ENCODE measurements around the gene L3MBTL2. TPM values are rescaled to one million over a fixed set of nuclear protein-coding genes. Genes with fewer than 3 reads are reported as not detected.

Gene L3MBTL2
- 17.9 to 19.4 TPM (median 18.8 TPM) in 5 replicates for total RNA-seq (2022; extraction: Qiagen RNA extraction)

DNA sequence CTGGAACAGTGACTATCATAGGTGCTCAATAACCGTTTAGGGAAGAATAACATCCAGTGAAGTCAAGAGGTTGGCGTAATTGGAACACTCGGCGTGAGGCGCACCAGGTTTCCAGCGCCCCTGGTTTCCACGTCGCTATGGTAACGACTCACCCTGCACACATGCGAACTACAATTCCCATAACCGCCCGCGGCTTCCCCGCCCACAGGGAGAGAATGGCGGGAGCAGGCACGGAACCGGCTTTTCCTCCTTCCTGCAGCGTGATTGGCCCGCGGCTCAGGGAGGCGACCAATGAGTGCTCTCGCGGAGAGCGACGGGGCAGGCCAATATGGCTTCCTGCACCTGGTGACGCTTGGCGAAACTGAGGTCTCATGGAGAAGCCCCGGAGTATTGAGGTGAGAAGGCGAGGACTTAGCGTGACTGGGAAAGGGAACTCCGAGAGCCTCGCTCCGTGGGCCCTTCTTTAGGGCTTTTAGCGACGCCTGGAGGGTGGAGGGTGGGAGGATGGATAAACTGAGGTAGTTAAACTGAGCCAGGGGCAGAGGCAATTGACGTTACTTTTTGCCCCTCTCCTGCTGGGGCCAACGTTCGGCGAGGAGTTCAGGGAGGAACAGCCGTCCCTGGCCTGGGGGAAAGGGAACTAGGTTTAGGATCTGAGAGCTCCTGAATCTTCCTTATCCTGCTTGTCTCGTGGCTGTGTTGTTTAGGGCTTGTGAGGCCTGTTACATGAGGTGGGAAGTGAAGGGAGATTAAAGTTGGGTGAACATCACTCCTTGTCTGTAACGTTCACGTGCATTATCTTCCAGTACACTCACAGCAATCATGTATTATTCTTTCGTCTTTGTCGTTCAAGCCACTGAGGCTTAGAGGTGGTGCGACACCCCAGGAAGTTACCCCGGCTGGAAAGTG is at the start of gene L3MBTL2:
L3MBTL2 (plus strand) TSS at position 321 of the 909 bp plus-strand sequence; CDS start at position 372, 51 bp downstream.

DNA sequence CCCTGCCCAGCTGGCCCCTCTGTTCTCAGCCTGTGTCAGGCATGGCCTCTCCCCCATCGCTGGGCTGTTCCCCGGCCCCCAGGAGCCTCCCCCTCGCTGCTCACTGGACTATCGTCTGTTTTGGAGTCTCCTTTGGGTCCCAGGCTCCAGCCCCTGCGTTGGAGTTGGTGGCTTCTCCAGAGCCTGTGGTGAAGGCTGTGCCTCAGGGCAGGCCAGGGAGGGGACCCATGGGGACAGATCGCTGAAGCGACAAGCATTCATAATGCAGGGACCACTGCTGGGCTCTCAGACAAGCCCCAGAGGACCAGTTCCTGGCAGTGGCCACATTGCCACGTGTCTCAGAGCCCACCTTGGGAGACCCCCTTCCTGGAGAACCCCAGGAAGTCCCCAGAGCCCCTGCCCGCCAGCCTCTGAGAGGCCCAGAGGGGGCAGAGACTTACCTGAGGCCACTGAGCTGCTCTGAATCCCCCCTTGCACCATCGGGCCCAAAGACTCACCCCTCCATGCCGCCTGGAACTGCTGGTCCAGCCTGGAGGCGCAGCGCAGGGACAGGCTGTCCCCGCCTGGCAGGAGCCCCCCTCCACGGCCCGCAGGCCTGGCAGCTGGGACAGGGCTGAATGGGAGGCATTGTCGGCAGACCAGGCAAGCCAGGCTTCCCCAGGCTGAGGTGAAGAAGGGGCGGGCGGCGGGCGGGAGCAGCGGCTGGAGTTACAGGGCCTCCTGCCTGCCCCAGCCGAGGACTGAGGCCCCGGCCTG is 35.4 kb downstream of the L3MBTL2 start, which contains the start of gene CHADL:
CHADL (minus strand) TSS at position 555 of the 756 bp plus-strand sequence; CDS start at position 505, 50 bp downstream.

Other genes starting within 250 kb of the L3MBTL2 start
- gene EP300, start 112.7 kb upstream of the L3MBTL2 start, total RNA-seq (2022; extraction: Qiagen RNA extraction) = 15.5 to 25.4 TPM (median 20.3 TPM) in 5 replicates
- gene CHADL, start 35.6 kb downstream of the L3MBTL2 start, total RNA-seq (2022; extraction: Qiagen RNA extraction) = not detected in 5 replicates
- 79.0 to 106 TPM (median 99.5 TPM) in 5 replicates for gene RANGAP1, start 80.9 kb downstream of the L3MBTL2 start, total RNA-seq (2022; extraction: Qiagen RNA extraction)
- 18.9 to 27.1 TPM (median 25.5 TPM) in 5 replicates for gene ZC3H7B, start 96.2 kb downstream of the L3MBTL2 start, total RNA-seq (2022; extraction: Qiagen RNA extraction)
- 0.85 to 1.1 TPM (median 0.93 TPM) in 5 replicates for gene TEF, start 176.6 kb downstream of the L3MBTL2 start, total RNA-seq (2022; extraction: Qiagen RNA extraction)
- gene TOB2, start 241.5 kb downstream of the L3MBTL2 start, total RNA-seq (2022; extraction: Qiagen RNA extraction) = 20.4 to 25.4 TPM (median 22.3 TPM) in 5 replicates

Data from A549 treated with CORT108297 at 1 μM for 4 hours (cell line).